GM23338 (cell line): ENCODE measurements around the gene AGFG2. TPM values are rescaled to one million over a fixed set of nuclear protein-coding genes. Genes with fewer than 3 reads are reported as not detected.

Source experiments
- ATAC-seq: fragments of 200-7000 bp; cut with Tn5 transposase; 3 replicates; pipeline ENCODE4 v1.9.1; 2020
- DNase-seq: peaks from one replicate; pipeline ENCODE4 v3.0.0-alpha.2; 2015; ENCODE audit warnings: low spot score
- H2AFZ ChIP-seq: fragments of 200-600 bp; sonication (generic); 2 replicates; pipeline ENCODE4 v1.8.0; 2016; ENCODE audit warnings: antibody characterized with exemption, mild to moderate bottlenecking, moderate library complexity
- H3F3A ChIP-seq: fragments of 200-600 bp; sonication (generic); replicated peaks from 2 replicates; pipeline ENCODE4 v1.8.0; 2017; ENCODE audit warnings: antibody characterized with exemption, mixed run types, low read depth
- H3K27ac ChIP-seq: fragments of 200-600 bp; sonication (generic); 2 replicates; pipeline ENCODE4 v1.6.1; 2016; ENCODE audit warnings: low read depth
- H3K27me3 ChIP-seq: fragments of 200-600 bp; sonication (generic); 2 replicates; pipeline ENCODE4 v1.8.0; 2016; ENCODE audit warnings: mild to moderate bottlenecking, mixed run types, moderate library complexity; ENCODE audit not compliant: insufficient read depth
- H3K36me3 ChIP-seq: fragments of 200-600 bp; sonication (generic); 2 replicates; pipeline ENCODE4 v1.8.0; 2016; ENCODE audit warnings: mild to moderate bottlenecking; ENCODE audit not compliant: insufficient read depth
- H3K4me1 ChIP-seq: fragments of 200-600 bp; sonication (generic); 2 replicates; pipeline ENCODE4 v1.8.0; 2016; ENCODE audit warnings: mild to moderate bottlenecking, moderate library complexity; ENCODE audit not compliant: insufficient read depth
- H3K4me2 ChIP-seq: fragments of 200-600 bp; sonication (generic); 2 replicates; pipeline ENCODE4 v1.7.1; 2017; ENCODE audit warnings: mixed run types
- H3K4me3 ChIP-seq: fragments of 200-600 bp; sonication (generic); 2 replicates; pipeline ENCODE4 v1.6.1; 2016; ENCODE audit warnings: mixed run types
- H3K79me2 ChIP-seq: fragments of 200-600 bp; sonication (generic); replicated peaks from 2 replicates; pipeline ENCODE4 v1.8.0; 2017; ENCODE audit warnings: mild to moderate bottlenecking; ENCODE audit not compliant: insufficient read depth
- H3K9me2 ChIP-seq: fragments of 200-600 bp; sonication (generic); 2 replicates; pipeline ENCODE4 v1.8.0; 2017; ENCODE audit not compliant: insufficient read depth
- H4K20me1 ChIP-seq: fragments of 200-600 bp; sonication (generic); replicated peaks from 2 replicates; pipeline ENCODE4 v1.8.0; 2017; ENCODE audit warnings: mild to moderate bottlenecking; ENCODE audit not compliant: insufficient read depth
- H3K27ac Mint-ChIP-seq: 2 replicates; pipeline ENCODE4 v1.8.0; 2020; ENCODE audit warnings: inconsistent platforms, mild to moderate bottlenecking, moderate library complexity, mixed read lengths
- H3K27me3 Mint-ChIP-seq: 3 replicates; pipeline ENCODE4 v1.8.0; 2022; ENCODE audit warnings: low read depth, mild to moderate bottlenecking, moderate library complexity, mixed read lengths, inconsistent platforms; ENCODE audit not compliant: insufficient read depth, poor library complexity
- H3K36me3 Mint-ChIP-seq: 3 replicates; pipeline ENCODE4 v1.8.0; 2021; ENCODE audit warnings: low read depth, mild to moderate bottlenecking, inconsistent platforms, moderate library complexity, mixed read lengths
- H3K4me1 Mint-ChIP-seq: 3 replicates; pipeline ENCODE4 v1.8.0; 2020; ENCODE audit warnings: mild to moderate bottlenecking, inconsistent platforms, mixed read lengths
- H3K4me3 Mint-ChIP-seq: 3 replicates; pipeline ENCODE4 v1.8.0; 2021; ENCODE audit warnings: moderate library complexity, mild to moderate bottlenecking, inconsistent platforms, mixed read lengths
- H3K9me3 Mint-ChIP-seq: 3 replicates; pipeline ENCODE4 v1.8.0; 2020; ENCODE audit warnings: moderate library complexity, mild to moderate bottlenecking, inconsistent platforms, mixed read lengths
- CTCF ChIP-seq, 2 experiments: fragments of 200-600 bp in 1 of 2; sonication (generic) in 1 of 2; conservative IDR thresholded peaks; 2 replicates each; pipeline versions ENCODE4 v1.5.1 to v1.6.1; 2016 to 2017; ENCODE audit warnings: antibody characterized with exemption in 2 of 2, low read depth in 2 of 2, mild to moderate bottlenecking in 2 of 2, moderate library complexity in 1 of 2
- ETS1 ChIP-seq: IDR thresholded peaks from 2 replicates; pipeline ENCODE4 v1.6.1; 2016; ENCODE audit warnings: antibody characterized with exemption
- EZH2phosphoT487 ChIP-seq: fragments of 200-600 bp; sonication (generic); IDR thresholded peaks from one replicate; pipeline ENCODE4 v1.8.1; 2018; ENCODE audit warnings: antibody characterized with exemption; ENCODE audit not compliant: unreplicated experiment
- JUNB ChIP-seq: IDR thresholded peaks from one replicate; pipeline ENCODE4 v1.6.1; 2016; ENCODE audit warnings: antibody characterized with exemption; ENCODE audit not compliant: unreplicated experiment
- NANOG ChIP-seq: IDR thresholded peaks from 2 replicates; pipeline ENCODE4 v1.6.1; 2016; ENCODE audit warnings: antibody characterized with exemption, borderline replicate concordance
- POLR2AphosphoS5 ChIP-seq: IDR thresholded peaks from 2 replicates; pipeline ENCODE4 v1.6.1; 2016; ENCODE audit warnings: antibody characterized with exemption, low read depth
- REST ChIP-seq: IDR thresholded peaks from one replicate; pipeline ENCODE4 v1.6.1; 2018; ENCODE audit warnings: antibody characterized with exemption; ENCODE audit not compliant: unreplicated experiment
- STAT1 ChIP-seq: IDR thresholded peaks from one replicate; pipeline ENCODE4 v1.6.1; 2016; ENCODE audit warnings: antibody characterized with exemption; ENCODE audit not compliant: unreplicated experiment
- ZNF114 ChIP-seq: fragments of 250-450 bp; sonication (Bioruptor Pico); IDR thresholded peaks from 2 replicates; pipeline ENCODE4 v1.5.0; 2020; ENCODE audit warnings: mild to moderate bottlenecking, moderate library complexity
- polyA plus RNA-seq: library from polyadenylated mRNA; unstranded; fragments of >200 nt; fragmentation: Nextera tagmentation; extraction: Ambion mirVana; gene quantifications from 2 replicates; pipeline ENCODE4 v1.2.1, GENCODE V29; 2016
- total RNA-seq: library from RNA; depleted of rRNA; stranded (reverse); fragments of >200 nt; shearing (Covaris generic); gene quantifications from 2 replicates; pipeline ENCODE4 v1.2.3, GENCODE V29; 2014

The AGFG2 gene
- total and polyA plus RNA-seq, 2 experiments from 2014 or later = 2.3 to 8.9 TPM

- no peak overlapping the region for H3K4me3 Mint-ChIP-seq
Measured at GRCh38 chr7:100520138-100520537, 18.9 kb upstream of the AGFG2 start.

GRCh38 chr7:100521076-100521475 lies 17.9 kb upstream of the AGFG2 start:
- no peak overlapping the region for H3K4me3 Mint-ChIP-seq
- no peaks in the 10 kb centered on the region for H3K4me1 Mint-ChIP-seq
- H3K27me3 Mint-ChIP-seq = peaks cover 7% of the 10 kb centered on the region
- Histone ChIP-seq H3K36me3 (no peaks in the 10 kb centered on the region), H3K4me2 (no peak overlapping the region), H3K27me3 (no peaks in the 10 kb centered on the region), H3K27ac (no peak overlapping the region), H3F3A (no peaks in the 10 kb centered on the region), H2AFZ (no peak overlapping the region), H3K4me1 (no peaks in the 10 kb centered on the region), H3K79me2 (no peaks in the 10 kb centered on the region), H3K4me3 (no peak overlapping the region), H3K9me2 (no peaks in the 10 kb centered on the region), H4K20me1 (no peaks in the 10 kb centered on the region)
- ATAC-seq = no peak
- H3K27ac Mint-ChIP-seq = no peak overlapping the region
- peaks cover 11% of the 10 kb centered on the region; the same call in 2 of the 3 replicates for H3K36me3 Mint-ChIP-seq
- H3K9me3 Mint-ChIP-seq = peaks cover 16% of the 10 kb centered on the region
- DNase-seq = no peak
- no peak for TF ChIP-seq STAT1
- no peak for TF ChIP-seq POLR2AphosphoS5
- TF ChIP-seq CTCF (conservative IDR thresholded peaks at IDR 0.05; ENCODE audit: low read depth in 2 of 2) = no peak
- no peak for TF ChIP-seq REST
- no peak for TF ChIP-seq ZNF114 (CRISPR knock-in tag)

More at GRCh38 chr7:100520138-100520537, 18.9 kb upstream of the AGFG2 start:
- peaks cover 8% of the 10 kb centered on the region; the same call in 2 of the 3 replicates for H3K36me3 Mint-ChIP-seq
- H3K79me2 ChIP-seq = no peaks in the 10 kb centered on the region
- H3K4me1 ChIP-seq = no peaks in the 10 kb centered on the region
- TF ChIP-seq REST = no peak
- no peak for TF ChIP-seq NANOG
- no peak for TF ChIP-seq ETS1
- no peak for TF ChIP-seq JUNB
- no peak for TF ChIP-seq EZH2phosphoT487
- no peak for TF ChIP-seq ZNF114 (CRISPR knock-in tag)
- H4K20me1 ChIP-seq = no peaks in the 10 kb centered on the region
- H3K4me1 Mint-ChIP-seq = no peaks in the 10 kb centered on the region
- no peak overlapping the region for H3K4me3 ChIP-seq
- no peak overlapping the region for H3K4me2 ChIP-seq
- no peaks in the 10 kb centered on the region for H3K36me3 ChIP-seq
- H3K27me3 Mint-ChIP-seq = peaks cover 7% of the 10 kb centered on the region
- H2AFZ ChIP-seq = no peak overlapping the region
- no peak for ATAC-seq
- no peak overlapping the region for H3K27ac Mint-ChIP-seq
- DNase-seq = no peak
- H3K27me3 ChIP-seq = no peaks in the 10 kb centered on the region
- H3K9me2 ChIP-seq = no peaks in the 10 kb centered on the region
- H3F3A ChIP-seq = no peaks in the 10 kb centered on the region
- H3K9me3 Mint-ChIP-seq = peaks cover 12% of the 10 kb centered on the region
- H3K27ac ChIP-seq = no peak overlapping the region
